Measurements from ENCODE around the gene PGAM2.
"Not testable (repeated sequence)": the region's sequence is repeated elsewhere in the genome, so short reads cannot be mapped to it uniquely, and the experiment has no call there.

Gene PGAM2

GRCh38 chr7:44018857-44019807 is 46.2 kb downstream of the PGAM2 start:
- TF ChIP-seq, protein P1, sequence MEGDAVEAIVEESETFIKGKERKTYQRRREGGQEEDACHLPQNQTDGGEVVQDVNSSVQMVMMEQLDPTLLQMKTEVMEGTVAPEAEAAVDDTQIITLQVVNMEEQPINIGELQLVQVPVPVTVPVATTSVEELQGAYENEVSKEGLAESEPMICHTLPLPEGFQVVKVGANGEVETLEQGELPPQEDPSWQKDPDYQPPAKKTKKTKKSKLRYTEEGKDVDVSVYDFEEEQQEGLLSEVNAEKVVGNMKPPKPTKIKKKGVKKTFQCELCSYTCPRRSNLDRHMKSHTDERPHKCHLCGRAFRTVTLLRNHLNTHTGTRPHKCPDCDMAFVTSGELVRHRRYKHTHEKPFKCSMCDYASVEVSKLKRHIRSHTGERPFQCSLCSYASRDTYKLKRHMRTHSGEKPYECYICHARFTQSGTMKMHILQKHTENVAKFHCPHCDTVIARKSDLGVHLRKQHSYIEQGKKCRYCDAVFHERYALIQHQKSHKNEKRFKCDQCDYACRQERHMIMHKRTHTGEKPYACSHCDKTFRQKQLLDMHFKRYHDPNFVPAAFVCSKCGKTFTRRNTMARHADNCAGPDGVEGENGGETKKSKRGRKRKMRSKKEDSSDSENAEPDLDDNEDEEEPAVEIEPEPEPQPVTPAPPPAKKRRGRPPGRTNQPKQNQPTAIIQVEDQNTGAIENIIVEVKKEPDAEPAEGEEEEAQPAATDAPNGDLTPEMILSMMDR (conservative IDR thresholded peaks at IDR 0.05; ENCODE audit: control insufficient read depth, insufficient read depth, low read depth, low read length), result peak; percentile 45
- H3K4me3 ChIP-seq (ENCODE audit: control insufficient read depth, low read depth, low read length), result peak overlapping the region; percentile 59
- DNase-seq (ENCODE audit: low read depth), result peak; percentile 93

- not testable (repeated sequence) for DNase-seq (ENCODE audit: low read depth)
Measured at GRCh38 chr7:44015090-44015489, 50.3 kb downstream of the PGAM2 start.

More at GRCh38 chr7:44015090-44015489, 50.3 kb downstream of the PGAM2 start:
- H3K4me3 ChIP-seq (ENCODE audit: control insufficient read depth, low read depth, low read length), result not testable (repeated sequence)

Data from fibroblast of mammary gland (primary cell).